Ovary (tissue), 3 donors: Measurements from ENCODE around the gene TEAD3.

Experiments used
- CTCF ChIP-seq, 3 donors: fragments of 450-650 bp in 2 of 3; fragments of 200-600 bp in 1 of 3; IDR thresholded peaks; one replicate each; pipeline versions ENCODE4 v1.5.1 to v1.8.0; 2016 to 2022; ENCODE audit warnings: antibody characterized with exemption in 3 of 3, mild to moderate bottlenecking in 1 of 3
- EP300 ChIP-seq: sonication (generic); formaldehyde crosslinking; IDR thresholded peaks from one replicate; pipeline ENCODE4 v1.6.1; 2017; ENCODE audit warnings: antibody characterized with exemption
- POLR2A ChIP-seq: fragments of 450-650 bp; IDR thresholded peaks from one replicate; pipeline ENCODE4 v1.6.1; 2017; ENCODE audit warnings: antibody characterized with exemption, mild to moderate bottlenecking, moderate library complexity
- donor health status: DM: no; HTN: no; CAD: no.

GRCh38 chr6:35442693-35443092 lies 54.2 kb downstream of the TEAD3 start:
- TF ChIP-seq POLR2A: no peak
- no peak for TF ChIP-seq CTCF (IDR thresholded peaks at IDR 0.05)
- no peak for TF ChIP-seq EP300
